Measurements from ENCODE around the gene VAMP5. TPM values are rescaled to one million over a fixed set of nuclear protein-coding genes. Genes with fewer than 3 reads are reported as not detected.

VAMP5 gene
- total and polyA plus RNA-seq, 2 donors (not counting 3 experiments of a cell fraction or from before 2014, with no cell fraction given) = 186 to 624 TPM

DNA sequence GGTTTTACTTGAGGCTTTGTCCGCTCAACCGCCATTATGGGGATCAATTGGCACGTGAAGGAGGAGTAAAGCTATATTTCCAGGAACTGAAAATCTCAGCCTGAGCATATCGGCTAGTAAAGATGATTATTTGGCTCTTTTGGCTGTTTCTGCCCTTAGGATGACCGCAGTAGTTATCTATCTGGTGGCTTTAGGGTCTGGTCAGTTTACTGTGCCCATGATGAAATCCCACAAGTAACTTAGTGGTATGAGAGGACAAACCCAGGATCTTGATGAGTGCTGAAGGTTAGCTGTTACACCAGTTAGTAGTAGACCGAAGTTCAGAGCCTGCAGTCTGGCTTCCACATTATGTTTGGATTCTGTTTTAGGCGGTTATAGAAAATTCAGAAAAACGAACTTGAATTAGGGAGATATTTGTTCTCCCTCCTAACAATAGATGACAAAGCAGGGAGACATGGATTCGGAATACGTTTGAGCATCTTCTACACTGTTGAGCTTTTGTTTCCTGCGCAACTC is 44.0 kb upstream of the VAMP5 start:
- peak; percentile 51 for DNase-seq (ENCODE audit: low read depth, low spot score)
- FAIRE-seq = peak; percentile 48
- ChIA-PET CTCF (interaction anchor here (1.4 to 5.1 kb wide), 5 partner anchors 12 to 186 kb away, joined by 3 to 63 read pairs (median 6); partner anchors contain the start of genes ELMOD3, RETSAT and SH2D6), POLR2A (interaction anchor here (1.0 to 4.5 kb wide), 11 partner anchors 10 to 186 kb away, joined by 3 to 73 read pairs (median 5); partner anchors contain the start of genes ELMOD3, RETSAT, SH2D6 and TMEM150A)
- H3K27ac ChIP-seq (ENCODE audit: insufficient read depth, low read depth, low read length) = peak overlapping the region; percentile 0
- TF ChIP-seq POLR2AphosphoS5 (IDR thresholded peaks at IDR 0.05; ENCODE audit: insufficient read depth, low read depth, low read length) (peak; percentile 12), MYC (IDR thresholded peaks at IDR 0.05; ENCODE audit: low read depth, low read length) (no peak)
- dilution Hi-C loops (cut with MboI; ENCODE audit: extremely low pct_ligation_motif_present, low sequenced_read_pairs) (no loop called here), intact Hi-C loops (cut with micrococcal nuclease) (no loop called here)
- peak overlapping the region; percentile 97 for H3K4me2 ChIP-seq (ENCODE audit: insufficient read depth, low read length)
- H2AFZ ChIP-seq (ENCODE audit: low read depth, low read length) = no peak overlapping the region
- no peaks in the 10 kb centered on the region for H3K9me1 ChIP-seq (replicated peaks; ENCODE audit: control insufficient read depth, extremely low read depth, insufficient read depth, low read length)
- no peaks in the 10 kb centered on the region for H3K27me3 ChIP-seq (ENCODE audit: control insufficient read depth in 2 of 2, insufficient read depth in 2 of 2, low read length in 2 of 2)
- peak overlapping the region; percentile 84 to 96 (median 84) for H3K4me3 ChIP-seq (replicated peaks in 1 of 3; ENCODE audit: insufficient read depth in 1 of 3, low read depth in 1 of 3, low read length in 3 of 3)
- peaks cover 42% of the 10 kb centered on the region for H3K4me1 ChIP-seq (ENCODE audit: control insufficient read depth, extremely low read depth, insufficient read depth, low read length)
- TSS peak; percentile 16 for BruUV-seq (replicated peaks)
- H3K9ac ChIP-seq (replicated peaks; ENCODE audit: extremely low read depth, insufficient read depth, low read length) = peak overlapping the region; percentile 100
- H4K20me1 ChIP-seq (replicated peaks; ENCODE audit: control insufficient read depth, extremely low read depth, insufficient read depth, low read length) = peaks cover 4% of the 10 kb centered on the region
- peaks cover 51% of the 10 kb centered on the region for H3K79me2 ChIP-seq (ENCODE audit: control insufficient read depth, insufficient read depth, low read length)
- H3K9me3 ChIP-seq (replicated peaks; ENCODE audit: control insufficient read depth, insufficient read depth, low read length) = no peaks in the 10 kb centered on the region
- peaks cover 20 to 26% of the 10 kb centered on the region in 2 experiments for H3K36me3 ChIP-seq (ENCODE audit: control insufficient read depth in 2 of 2, extremely low read depth in 1 of 2, insufficient read depth in 2 of 2, low read length in 2 of 2)

DNA sequence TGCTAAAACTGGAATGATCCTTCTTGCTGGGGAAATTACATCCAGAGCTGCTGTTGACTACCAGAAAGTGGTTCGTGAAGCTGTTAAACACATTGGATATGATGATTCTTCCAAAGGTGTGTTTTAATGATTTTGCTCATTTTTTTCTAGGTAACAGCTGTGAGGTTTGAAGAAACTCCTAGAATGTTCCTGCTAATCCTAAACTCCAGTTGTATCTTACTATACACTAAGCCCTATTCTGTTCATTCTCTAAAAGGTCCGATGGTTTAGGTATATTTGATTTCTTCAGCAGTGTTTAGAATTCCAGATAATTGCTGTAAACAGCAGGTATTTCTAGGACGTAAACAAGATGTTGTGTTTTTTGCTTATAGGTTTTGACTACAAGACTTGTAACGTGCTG is 43.0 kb upstream of the VAMP5 start:
- CTCF ChIA-PET = interaction anchor here (1.4 to 5.1 kb wide), 4 partner anchors 10 to 187 kb away, joined by 3 to 63 read pairs (median 19); partner anchors contain the start of genes ELMOD3, RETSAT and SH2D6
- no TSS peak for BruUV-seq (replicated peaks)

More for the DNA sequence above, 43.0 kb upstream of the VAMP5 start:
- TF ChIP-seq, protein P1, sequence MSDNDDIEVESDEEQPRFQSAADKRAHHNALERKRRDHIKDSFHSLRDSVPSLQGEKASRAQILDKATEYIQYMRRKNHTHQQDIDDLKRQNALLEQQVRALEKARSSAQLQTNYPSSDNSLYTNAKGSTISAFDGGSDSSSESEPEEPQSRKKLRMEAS (IDR thresholded peaks at IDR 0.05; ENCODE audit: insufficient read depth, insufficient read length) = no peak
- TF ChIP-seq POLR2A (IDR thresholded peaks at IDR 0.05; ENCODE audit: low read depth, low read length) (no peak), FOS (IDR thresholded peaks at IDR 0.05; ENCODE audit: borderline replicate concordance, insufficient read depth, low read length) (no peak)
- Histone ChIP-seq H3K9me3 (replicated peaks; ENCODE audit: control insufficient read depth, insufficient read depth, low read length) (no peaks in the 10 kb centered on the region), H3K4me1 (ENCODE audit: control insufficient read depth, extremely low read depth, insufficient read depth, low read length) (peaks cover 42% of the 10 kb centered on the region), H3K9me1 (replicated peaks; ENCODE audit: control insufficient read depth, extremely low read depth, insufficient read depth, low read length) (no peaks in the 10 kb centered on the region), H3K27me3 (ENCODE audit: control insufficient read depth in 2 of 2, insufficient read depth in 2 of 2, low read length in 2 of 2) (no peaks in the 10 kb centered on the region), H3K4me2 (ENCODE audit: insufficient read depth, low read length) (peak overlapping the region; percentile 97), H3K4me3 (replicated peaks in 1 of 3; ENCODE audit: insufficient read depth in 1 of 3, low read depth in 1 of 3, low read length in 3 of 3) (peak overlapping the region; percentile 84 to 96 (median 84)), H3K9ac (replicated peaks; ENCODE audit: extremely low read depth, insufficient read depth, low read length) (peak overlapping the region; percentile 100), H4K20me1 (replicated peaks; ENCODE audit: control insufficient read depth, extremely low read depth, insufficient read depth, low read length) (peaks cover 4% of the 10 kb centered on the region), H3K79me2 (ENCODE audit: control insufficient read depth, insufficient read depth, low read length) (peaks cover 51% of the 10 kb centered on the region), H3K27ac (ENCODE audit: insufficient read depth, low read depth, low read length) (no peak overlapping the region), H3K36me3 (ENCODE audit: control insufficient read depth in 2 of 2, extremely low read depth in 1 of 2, insufficient read depth in 2 of 2, low read length in 2 of 2) (peaks cover 25 to 34% of the 10 kb centered on the region in 2 experiments), H2AFZ (ENCODE audit: low read depth, low read length) (no peak overlapping the region)
- FAIRE-seq = no peak
- POLR2A ChIA-PET = interaction anchor here (0.8 to 4.5 kb wide), 3 partner anchors 9 to 120 kb away, joined by 3 to 73 read pairs (median 3); no protein-coding TSS in a partner anchor
- intact Hi-C loops (cut with micrococcal nuclease) (no loop called here), dilution Hi-C loops (cut with MboI; ENCODE audit: extremely low pct_ligation_motif_present, low sequenced_read_pairs) (no loop called here)
- DNase-seq (ENCODE audit: low read depth, low spot score) = no peak
